ENCODE measurements around the gene ADGRE1.

The ADGRE1 gene

GRCh38 chr19:6963244-6963852 is 76.0 kb downstream of the ADGRE1 start:
- DNase-seq, result no peak

- DNase-seq, result no peak
These were observed 76.6 kb downstream of the ADGRE1 start for GRCh38 chr19:6963937-6964336.

GRCh38 chr19:6967967-6968366 is 80.6 kb downstream of the ADGRE1 start:
- DNase-seq, result no peak

- DNase-seq, result no peak
These were observed 82.1 kb downstream of the ADGRE1 start for GRCh38 chr19:6969490-6969889.

- no peak for DNase-seq
These were observed 82.6 kb downstream of the ADGRE1 start for GRCh38 chr19:6970021-6970420.

- DNase-seq, result no peak
These were observed 83.1 kb downstream of the ADGRE1 start for GRCh38 chr19:6970443-6970842.

GRCh38 chr19:6971366-6971765 is 84.0 kb downstream of the ADGRE1 start:
- DNase-seq, result no peak

- no peak for DNase-seq
These were observed 88.8 kb downstream of the ADGRE1 start for GRCh38 chr19:6976197-6976596.

GRCh38 chr19:6979399-6979798 is 92.0 kb downstream of the ADGRE1 start:
- no peak for DNase-seq

GRCh38 chr19:6983448-6983847 is 96.1 kb downstream of the ADGRE1 start:
- DNase-seq, result no peak

- DNase-seq, result no peak
These were observed 100.5 kb downstream of the ADGRE1 start for GRCh38 chr19:6987850-6988249.

GRCh38 chr19:6988257-6988656 is 100.9 kb downstream of the ADGRE1 start:
- DNase-seq, result no peak
